Adrenal gland (tissue), 12 donors: ENCODE results near the gene DLGAP5. TPM values are rescaled to one million over a fixed set of nuclear protein-coding genes. Genes with fewer than 3 reads are reported as not detected.

Experiments used
- DNase-seq, 7 donors: peaks; one replicate each; pipeline ENCODE4 v3.0.0-alpha.2; 2019 to 2020
- H3K27ac ChIP-seq, 5 donors: fragments of 200-600 bp; sonication (generic) in 4 of 5; 1 replicate in 3 of 5; 2 replicates in 2 of 5; pipeline versions ENCODE4 v1.5.1 to v1.8.0; 2016 to 2020; ENCODE audit warnings: mild to moderate bottlenecking in 1 of 5
- H3K27me3 ChIP-seq: fragments of 200-600 bp; 2 replicates; pipeline ENCODE4 v1.8.0; 2021
- H3K36me3 ChIP-seq, 2 donors: fragments of 200-600 bp; replicated peaks in 1 of 2; 1 replicate in 1 of 2; 2 replicates in 1 of 2; pipeline versions ENCODE4 v1.5.1 to v1.8.0; 2018 to 2022
- H3K4me1 ChIP-seq, 2 donors: fragments of 200-600 bp; replicated peaks in 1 of 2; 1 replicate in 1 of 2; 2 replicates in 1 of 2; pipeline versions ENCODE4 v1.5.1 to v1.8.0; 2018 to 2021
- H3K4me3 ChIP-seq, 4 donors: fragments of 200-600 bp; sonication (generic) in 3 of 4; one replicate each; pipeline ENCODE4 v1.5.1; 2016 to 2018
- H3K9me3 ChIP-seq, 3 donors: fragments of 200-600 bp; sonication (generic) in 1 of 3; replicated peaks in 1 of 3; 1 replicate in 2 of 3; 2 replicates in 1 of 3; pipeline versions ENCODE4 v1.5.1 to v1.8.0; 2016 to 2021
- CTCF ChIP-seq, 6 experiments: fragments of 450-650 bp in 4 of 6; fragments of 200-600 bp in 2 of 6; sonication (generic) in 1 of 6; IDR thresholded peaks; 1 replicate in 5 of 6; 2 replicates in 1 of 6; pipeline versions ENCODE4 v1.5.1 to v1.8.0; 2016 to 2021; ENCODE audit warnings: antibody characterized with exemption in 6 of 6, mild to moderate bottlenecking in 2 of 6, moderate library complexity in 1 of 6
- POLR2A ChIP-seq, 2 donors: fragments of 450-650 bp; IDR thresholded peaks; one replicate each; pipeline ENCODE4 v1.6.1; 2017; ENCODE audit warnings: antibody characterized with exemption in 2 of 2, mild to moderate bottlenecking in 2 of 2, moderate library complexity in 1 of 2
- WGBS, 4 donors: extraction: QIAGEN DNeasy Blood & Tissue Kit in 2 of 4; methylation state at CpG; one replicate each; pipeline versions ENCODE4 v1.1.5 to v1.1.7; 2013 to 2017; 5-methylcytosine and 5-hydroxymethylcytosine counted together
- intact Hi-C, 2 donors: fragments of 100-400 bp; cut with DNase I; formaldehyde crosslinking; loops; one replicate each; pipeline versions ENCODE4 v1.14.1 to v1.15.0; 2022 to 2023
- polyA plus RNA-seq, 3 donors: library from polyadenylated mRNA; stranded (reverse); fragments of 200-250 nt in 2 of 3; fragments of 350-450 nt in 1 of 3; fragmentation: Illumina TruSeq in 1 of 3; extraction: RNeasy Lipid Tissue Mini Kit (QIAGEN cat#74804) in 1 of 3; gene quantifications; one replicate each; pipeline ENCODE4 v1.2.3, GENCODE V29; 2013 to 2014
- total RNA-seq, 9 donors: library from RNA; depleted of rRNA in 4 of 9; stranded (reverse); fragments of >200 nt in 4 of 9; fragments of 120-200 nt in 1 of 9; fragmentation: NEBNext Ultra II Directional in 1 of 9; extraction: Animal tissue kit (Norgen Biotek cat#: 25700) in 1 of 9; gene quantifications; one replicate each; pipeline versions ENCODE4 v1.1.0 to v1.2.4, GENCODE V29; 2013 to 2023
- donor health status: healthy with polysubstance abuse.
- donor health status: Bipolar disorder and iron deficiency.
- donor health status: DM: yes; HTN: yes; CAD: no.
- donor health status: DM: no; HTN: no; CAD: no.
- donor health status: DM: no; HTN: no; CAD: no.
- donor health status: DM: yes; HTN: yes; CAD: no.

DLGAP5 gene
- total and polyA plus RNA-seq, 12 donors: 0.03 to 12.5 (median 0.99) TPM; not detected in 2

- TF ChIP-seq CTCF (IDR thresholded peaks at IDR 0.05) (no peak), POLR2A (IDR thresholded peaks at IDR 0.05) (no peak)
- H3K27ac ChIP-seq: no peak overlapping the region
- no peaks in the 10 kb centered on the region for H3K36me3 ChIP-seq
- no peaks in the 10 kb centered on the region for H3K27me3 ChIP-seq
- intact Hi-C loops: no loop called here
- DNase-seq: no peak
- H3K4me3 ChIP-seq: no peak overlapping the region
- 96 to 99% (median 98%) methylated on average over 7 to 10 of the region's 10 CpGs for WGBS, 4 donors
- peaks cover 16 to 33% of the 10 kb centered on the region in 2 donors for H3K4me1 ChIP-seq
- no peaks in the 10 kb centered on the region for H3K9me3 ChIP-seq
These were observed 80.2 kb downstream of the DLGAP5 start for GRCh38 chr14:55111122-55111708.

DNA sequence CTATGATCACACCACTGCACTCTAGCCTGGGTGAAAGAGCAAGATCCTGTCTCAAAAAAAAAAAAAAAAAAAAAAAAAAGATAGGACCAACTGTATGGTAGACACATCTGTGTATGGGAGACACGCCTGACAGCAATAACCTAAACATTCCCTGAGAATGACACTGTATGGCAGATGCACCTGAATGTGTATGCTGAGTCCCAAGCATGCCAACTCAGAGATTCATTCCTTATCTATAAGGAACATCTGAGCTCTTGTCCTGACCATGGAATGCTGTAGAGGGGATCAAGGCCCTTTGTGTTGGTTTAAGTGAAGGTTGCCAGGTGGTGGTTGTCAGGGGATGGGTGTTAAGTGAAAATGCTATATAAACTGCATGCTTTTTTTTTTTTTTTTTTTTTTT, 81.5 kb downstream of the DLGAP5 start:
- TF ChIP-seq CTCF (IDR thresholded peaks at IDR 0.05) (no peak), POLR2A (IDR thresholded peaks at IDR 0.05) (no peak)
- WGBS, 4 donors: 100% methylated on average over 1 of the region's 1 CpG
- intact Hi-C loops: no loop called here

GRCh38 chr14:55107766-55108554, 83.4 kb downstream of the DLGAP5 start:
- TF ChIP-seq POLR2A (IDR thresholded peaks at IDR 0.05): peak in 1 of 2 donors; percentile 65
- TF ChIP-seq CTCF (IDR thresholded peaks at IDR 0.05): no peak
- Histone ChIP-seq H3K27me3 (no peaks in the 10 kb centered on the region), H3K27ac (peak overlapping the region; percentile 89 to 99 (median 96)), H3K9me3 (no peaks in the 10 kb centered on the region), H3K36me3 (no peaks in the 10 kb centered on the region), H3K4me3 (no peak overlapping the region), H3K4me1 (peaks cover 26 to 48% of the 10 kb centered on the region in 2 donors)
- 8 to 14% (median 12%) methylated on average over 19 of the region's 19 CpGs for WGBS, 4 donors
- DNase-seq: peak; percentile 88 to 97 (median 95)
- intact Hi-C loops: no loop called here

More for the DNA sequence above, 81.5 kb downstream of the DLGAP5 start:
- Histone ChIP-seq H3K9me3 (no peaks in the 10 kb centered on the region), H3K36me3 (no peaks in the 10 kb centered on the region), H3K4me3 (no peak overlapping the region), H3K27ac (no peak overlapping the region), H3K27me3 (no peaks in the 10 kb centered on the region), H3K4me1 (peaks cover 16 to 33% of the 10 kb centered on the region in 2 donors)
- DNase-seq: no peak

DNA sequence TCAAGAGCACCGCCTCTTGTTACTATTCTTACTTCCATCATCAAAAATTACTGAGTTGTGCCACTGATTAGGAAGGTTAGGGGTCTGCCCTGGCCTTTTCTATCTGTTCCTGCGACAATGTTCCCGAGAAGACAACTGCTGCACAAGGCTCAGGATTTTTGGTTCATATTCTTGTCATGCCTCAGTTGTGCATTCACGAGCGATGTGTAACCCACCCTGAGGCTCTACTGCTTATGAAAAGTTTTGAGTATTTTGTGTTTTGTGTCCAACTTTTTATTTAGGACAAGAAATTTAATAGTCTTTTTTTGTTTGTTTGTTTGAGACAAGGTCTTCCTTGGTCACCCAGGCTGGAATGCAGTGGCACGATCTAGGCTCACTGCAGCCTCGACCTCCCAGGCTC, 85.4 kb downstream of the DLGAP5 start:
- H3K9me3 ChIP-seq: no peaks in the 10 kb centered on the region
- no peaks in the 10 kb centered on the region for H3K27me3 ChIP-seq
- no peaks in the 10 kb centered on the region for H3K36me3 ChIP-seq
- no peak for DNase-seq
- H3K4me3 ChIP-seq: no peak overlapping the region
- H3K4me1 ChIP-seq: peaks cover 28 to 62% of the 10 kb centered on the region in 2 donors
- 73 to 85% (median 80%) methylated on average over 7 of the region's 7 CpGs for WGBS, 4 donors
- TF ChIP-seq CTCF (IDR thresholded peaks at IDR 0.05) (no peak), POLR2A (IDR thresholded peaks at IDR 0.05) (no peak)
- peak overlapping the region in 3 of 5 donors; percentile 96 to 99 (median 99) for H3K27ac ChIP-seq
- intact Hi-C loops: no loop called here
